ENCODE data around the gene MYO15B. TPM values are rescaled to one million over a fixed set of nuclear protein-coding genes. Genes with fewer than 3 reads are reported as not detected.

MYO15B gene
- total and polyA plus RNA-seq, 2 of the 13 experiments (the other 11 are each of a cell fraction or from before 2014, with no cell fraction given), result 2.8 to 8.1 TPM

- peak; percentile 99 for TF ChIP-seq ZBTB33 (CRISPR knock-in tag; IDR thresholded peaks at IDR 0.05)
- no peak for TF ChIP-seq ZNF34 (CRISPR knock-in tag; IDR thresholded peaks at IDR 0.05; ENCODE audit: borderline replicate concordance)
- no peak for TF ChIP-seq NONO (IDR thresholded peaks at IDR 0.05)
- 0 out of 2 replicates have a peak, but pooled peaks have one; percentile 33 for TF ChIP-seq NONO (CRISPR knock-in tag; conservative IDR thresholded peaks at IDR 0.05)
- peak; percentile 43; the same call in 1 of the 2 replicates for TF ChIP-seq HOXA3 (CRISPR knock-in tag; IDR thresholded peaks at IDR 0.05)
- 0 out of 2 replicates have a peak, but pooled peaks have one; percentile 68 for TF ChIP-seq ZNF230 (CRISPR knock-in tag; IDR thresholded peaks at IDR 0.05)
- TF ChIP-seq PITX1 (CRISPR knock-in tag; IDR thresholded peaks at IDR 0.05), result peak; percentile 51; the same call in 1 of the 2 replicates
- TF ChIP-seq STAG1 (CRISPR knock-in tag; IDR thresholded peaks at IDR 0.05), result peak; percentile 67
- TF ChIP-seq CTCF (CRISPR knock-in tag; IDR thresholded peaks at IDR 0.05), result peak; percentile 71
- TF ChIP-seq RAD21 (CRISPR knock-in tag; IDR thresholded peaks at IDR 0.05), result peak; percentile 73
- no peak for TF ChIP-seq THAP8 (CRISPR knock-in tag; IDR thresholded peaks at IDR 0.05; ENCODE audit: borderline replicate concordance)
- TF ChIP-seq ELF4 (CRISPR knock-in tag; IDR thresholded peaks at IDR 0.05; ENCODE audit: borderline replicate concordance), result no peak
- TF ChIP-seq JUND (CRISPR knock-in tag; IDR thresholded peaks at IDR 0.05), result no peak
- no peak for TF ChIP-seq KMT2B (CRISPR knock-in tag; IDR thresholded peaks at IDR 0.05)
- no peak for TF ChIP-seq KLF16 (CRISPR knock-in tag; IDR thresholded peaks at IDR 0.05)
- TF ChIP-seq MXD1 (CRISPR knock-in tag; IDR thresholded peaks at IDR 0.05), result 0 out of 2 replicates have a peak, but pooled peaks have one; percentile 6
Measured at GRCh38 chr17:75615301-75615700, 27.7 kb downstream of the MYO15B start (continued).

Measured in HepG2 (cell line).